Erythroblast (primary cell): ENCODE data around the gene CNTRL.

Experiments used
- GATA1 ChIP-seq: IDR thresholded peaks from 2 replicates; pipeline ENCODE4 v1.6.1; 2011; ENCODE audit warnings: low read depth, mild to moderate bottlenecking, control low read depth, low read length, moderate library complexity
- POLR2A ChIP-seq: IDR thresholded peaks from 2 replicates; pipeline ENCODE4 v1.6.1; 2011; ENCODE audit warnings: mild to moderate bottlenecking, low read length

- TF ChIP-seq POLR2A: no peak
- no peak for TF ChIP-seq GATA1
Measured at GRCh38 chr9:121185774-121186403, 111.1 kb downstream of the CNTRL start.
